Dermis blood vessel endothelial cell (primary cell): ENCODE data around the gene CAPN11. TPM values are rescaled to one million over a fixed set of nuclear protein-coding genes. Genes with fewer than 3 reads are reported as not detected.
"Not testable (repeated sequence)": the region's sequence is repeated elsewhere in the genome, so short reads cannot be mapped to it uniquely, and the experiment has no call there.

Experiments used
- DNase-seq: peaks from one replicate; pipeline ENCODE4 v3.0.0; 2010
- total RNA-seq: library from RNA; depleted of rRNA; stranded (reverse); fragments of >200 nt; gene quantifications from 2 replicates; pipeline ENCODE4 v1.2.3, GENCODE V29; 2014

CAPN11 gene
- total RNA-seq, 1 donor from 2014 or later: 2.2 TPM

DNA sequence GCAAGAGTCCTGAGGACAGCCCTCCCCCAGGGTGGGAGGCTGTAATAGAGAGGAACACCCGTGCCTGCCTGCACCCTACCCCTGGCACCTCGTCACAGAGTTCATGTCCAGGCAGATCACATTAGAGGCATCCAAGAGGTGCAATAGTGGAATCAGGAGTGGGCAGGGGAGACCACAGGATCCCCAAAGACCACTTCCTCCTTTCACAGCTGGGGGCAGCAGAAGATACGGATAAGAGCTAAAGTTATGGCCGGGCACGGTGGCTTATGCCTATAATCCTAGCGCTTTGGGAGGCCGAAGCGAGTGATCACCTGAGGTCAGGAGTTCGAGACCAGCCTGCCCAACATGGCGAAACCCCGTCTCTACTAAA is 1.5 kb upstream of the CAPN11 start:
- DNase-seq: no peak

DNA sequence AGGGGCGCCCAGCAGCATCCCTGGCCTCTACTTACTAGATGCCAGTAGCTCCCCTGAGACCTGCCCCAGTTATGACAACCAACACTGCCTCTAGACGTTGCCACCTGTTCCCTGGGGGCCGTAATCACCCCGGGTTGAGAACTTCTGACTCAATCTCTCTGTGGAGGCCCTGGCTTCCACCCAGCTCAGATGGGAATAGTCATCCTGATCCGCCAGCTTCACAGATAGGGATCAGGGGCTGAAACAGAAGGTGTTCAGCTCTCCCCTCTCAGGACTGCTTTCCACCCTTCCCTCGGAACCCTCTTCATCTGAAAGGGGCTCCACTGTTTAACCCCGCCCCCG is 3.3 kb downstream of the CAPN11 start:
- no peak for DNase-seq

DNA sequence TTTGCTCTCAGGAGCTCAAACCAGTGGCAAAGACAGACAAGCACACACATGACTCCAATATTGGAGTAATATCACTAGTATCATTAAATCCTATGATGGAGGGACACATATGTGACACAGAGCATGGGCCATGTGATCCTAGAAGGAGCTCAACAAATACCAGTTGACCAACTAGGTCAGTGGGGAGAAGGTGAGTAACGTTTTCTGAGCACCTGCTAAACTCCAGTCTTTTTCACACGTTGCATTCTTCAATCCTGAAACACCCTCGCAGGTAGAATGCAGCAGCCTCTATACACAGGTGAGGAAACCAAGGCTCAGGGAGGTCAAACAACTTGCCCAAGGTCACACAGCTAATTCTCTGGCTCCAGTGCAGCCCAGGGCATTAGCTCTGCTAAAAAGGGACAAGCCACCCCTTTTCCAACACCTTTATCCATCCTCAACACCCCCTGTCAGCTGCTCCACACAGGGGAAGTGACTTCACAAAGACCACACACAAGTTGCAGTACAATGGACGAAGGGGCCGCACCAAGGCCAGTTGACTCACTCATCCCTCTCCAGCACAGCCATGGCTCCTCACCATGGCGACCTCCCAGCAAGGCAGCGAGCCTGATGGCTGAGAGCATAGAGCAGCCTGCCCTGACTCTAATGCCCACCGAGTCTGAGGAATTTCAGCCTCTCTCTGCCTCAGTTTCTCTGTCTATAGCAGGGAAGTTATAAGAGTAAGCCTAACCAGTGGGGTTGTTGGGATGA is 4.4 kb downstream of the CAPN11 start:
- peak; percentile 35 for DNase-seq

DNA sequence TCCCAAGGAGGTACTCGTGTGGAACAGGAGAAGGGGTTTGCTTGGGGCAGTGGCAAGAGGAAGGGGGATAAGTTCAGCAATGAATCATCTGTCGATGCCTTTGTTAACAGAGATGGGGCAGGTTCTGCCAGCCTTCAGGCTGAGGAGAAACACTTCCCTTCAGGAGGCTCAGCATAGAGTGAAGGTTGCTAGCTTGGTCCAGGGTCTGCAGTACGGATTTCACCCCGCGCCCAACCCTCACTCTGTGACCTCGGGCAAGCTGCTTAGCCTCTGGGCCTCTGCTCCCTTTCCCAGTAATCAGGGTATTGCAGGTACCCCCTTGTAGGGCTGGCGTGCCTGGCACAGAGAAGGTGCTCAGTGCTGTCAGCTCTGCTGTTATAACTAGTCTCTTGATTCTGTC is 7.5 kb downstream of the CAPN11 start:
- DNase-seq: no peak

DNA sequence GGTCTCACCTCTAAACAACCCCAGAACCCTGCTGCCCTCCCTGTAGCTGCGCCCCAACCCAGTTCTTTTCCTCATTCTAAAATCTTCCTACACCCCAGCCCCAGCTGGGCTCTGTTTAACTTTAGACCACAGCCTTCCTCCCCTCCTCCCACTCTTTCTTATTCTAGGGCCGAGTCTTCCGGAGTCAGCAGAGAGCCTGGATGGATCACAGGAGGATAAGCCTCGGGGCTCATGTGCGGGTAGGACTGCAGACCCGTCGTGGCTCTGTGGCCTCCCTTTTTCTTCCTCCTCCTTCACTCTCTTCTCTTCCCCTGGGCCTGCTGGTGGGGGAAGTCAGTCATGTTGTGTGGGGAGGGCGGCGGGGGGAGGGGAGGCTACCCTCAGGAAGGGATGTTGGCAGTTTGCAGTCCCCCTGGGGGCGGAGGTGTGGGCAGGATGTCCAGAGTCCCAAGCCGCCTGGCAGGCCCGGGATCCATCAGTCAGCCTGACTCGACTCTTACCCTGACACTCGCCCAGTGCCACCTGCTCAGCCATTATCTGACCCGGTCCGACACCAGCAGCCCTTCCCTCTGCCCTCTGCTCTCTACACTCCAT is 8.1 kb downstream of the CAPN11 start:
- no peak for DNase-seq

DNA sequence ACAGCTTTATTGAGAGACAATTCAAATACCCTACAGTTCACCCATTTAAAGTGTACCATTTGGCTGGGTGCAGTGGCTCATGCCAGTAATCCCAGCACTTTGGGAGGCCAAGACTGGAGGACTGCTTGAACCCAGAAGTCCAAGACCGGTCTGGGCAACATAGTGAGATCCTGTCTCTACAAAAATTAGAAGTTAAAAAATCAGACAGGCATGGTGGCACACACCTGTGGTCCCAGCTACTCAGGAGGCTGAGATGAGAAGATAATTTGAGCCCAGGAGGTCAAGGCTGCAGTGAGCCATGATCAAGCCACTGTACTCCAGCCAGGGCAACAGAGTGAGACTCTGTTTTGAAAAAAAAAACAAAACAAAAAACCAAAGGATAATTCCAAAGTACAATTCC is 8.9 kb downstream of the CAPN11 start:
- no peak for DNase-seq

DNA sequence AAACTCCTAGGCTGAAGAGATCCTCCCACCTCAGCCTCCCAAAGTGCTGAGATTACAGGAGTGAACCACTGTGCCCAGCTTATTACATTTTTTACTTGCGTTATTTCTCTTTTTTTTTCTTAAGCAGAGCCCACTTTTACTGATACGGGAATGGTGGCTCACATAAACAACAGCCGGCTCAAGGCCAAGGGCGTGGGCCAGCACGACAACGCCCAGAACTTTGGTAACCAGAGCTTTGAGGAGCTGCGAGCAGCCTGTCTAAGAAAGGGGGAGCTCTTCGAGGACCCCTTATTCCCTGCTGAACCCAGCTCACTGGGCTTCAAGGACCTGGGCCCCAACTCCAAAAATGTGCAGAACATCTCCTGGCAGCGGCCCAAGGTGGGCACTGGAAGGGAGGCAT is 10.5 kb downstream of the CAPN11 start:
- no peak for DNase-seq

DNA sequence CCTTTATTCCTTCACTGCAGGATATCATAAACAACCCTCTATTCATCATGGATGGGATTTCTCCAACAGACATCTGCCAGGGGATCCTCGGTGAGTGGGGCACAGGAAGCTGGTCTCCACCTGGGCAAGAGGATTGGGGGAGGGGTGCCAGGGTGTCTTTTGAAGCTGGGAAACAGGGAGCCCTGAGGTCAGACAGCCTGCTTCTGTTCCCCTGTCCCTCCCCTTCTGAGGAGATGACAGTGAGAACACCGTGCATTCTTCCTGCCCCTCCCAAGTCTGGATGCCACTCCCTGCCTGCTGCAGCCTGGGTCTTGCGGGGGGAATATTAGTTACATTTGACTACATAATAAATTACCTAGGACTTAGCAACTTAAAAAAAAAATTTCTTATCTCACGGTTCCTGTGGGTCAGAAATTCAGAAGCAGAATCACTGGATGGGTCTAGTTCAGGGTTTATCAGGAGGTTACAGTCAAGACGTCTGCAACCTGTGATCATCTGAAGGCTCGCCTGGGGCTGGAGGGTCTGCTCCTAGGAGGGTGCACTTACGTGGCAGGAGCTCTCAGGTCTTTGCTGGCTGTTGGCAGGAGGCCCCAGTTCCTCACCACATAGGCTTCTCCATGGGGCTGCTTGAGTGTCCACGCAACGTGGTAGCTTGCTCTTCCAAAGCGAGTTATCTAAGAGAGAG is 11.4 kb downstream of the CAPN11 start:
- no peak for DNase-seq

DNA sequence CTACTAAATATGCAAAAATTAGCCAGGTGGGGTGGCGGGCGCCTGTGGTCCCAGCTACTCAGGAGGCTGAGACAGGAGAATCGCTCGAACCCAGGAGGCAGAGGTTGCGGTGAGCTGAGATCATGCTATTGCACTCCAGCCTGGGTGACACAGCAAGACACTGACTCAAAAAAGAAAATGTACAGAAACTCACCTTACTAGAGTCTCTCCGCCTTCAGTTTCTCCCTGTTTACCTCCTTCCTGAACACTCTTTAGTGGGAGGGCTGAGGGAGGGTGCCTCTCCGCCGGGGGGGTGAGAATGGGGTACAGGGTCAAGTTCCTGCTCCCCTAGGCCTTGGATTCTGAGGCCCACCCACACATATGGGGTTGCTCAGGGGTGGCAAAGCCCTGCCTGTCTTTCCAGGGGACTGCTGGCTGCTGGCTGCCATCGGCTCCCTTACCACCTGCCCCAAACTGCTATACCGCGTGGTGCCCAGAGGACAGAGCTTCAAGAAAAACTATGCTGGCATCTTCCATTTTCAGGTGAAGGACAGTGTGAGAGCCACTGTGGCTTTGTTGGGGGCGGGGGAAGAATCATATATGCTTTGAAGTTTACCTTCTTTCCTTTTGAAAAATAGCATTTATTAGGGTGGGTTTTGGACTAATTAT is 13.4 kb downstream of the CAPN11 start:
- DNase-seq: no peak

DNA sequence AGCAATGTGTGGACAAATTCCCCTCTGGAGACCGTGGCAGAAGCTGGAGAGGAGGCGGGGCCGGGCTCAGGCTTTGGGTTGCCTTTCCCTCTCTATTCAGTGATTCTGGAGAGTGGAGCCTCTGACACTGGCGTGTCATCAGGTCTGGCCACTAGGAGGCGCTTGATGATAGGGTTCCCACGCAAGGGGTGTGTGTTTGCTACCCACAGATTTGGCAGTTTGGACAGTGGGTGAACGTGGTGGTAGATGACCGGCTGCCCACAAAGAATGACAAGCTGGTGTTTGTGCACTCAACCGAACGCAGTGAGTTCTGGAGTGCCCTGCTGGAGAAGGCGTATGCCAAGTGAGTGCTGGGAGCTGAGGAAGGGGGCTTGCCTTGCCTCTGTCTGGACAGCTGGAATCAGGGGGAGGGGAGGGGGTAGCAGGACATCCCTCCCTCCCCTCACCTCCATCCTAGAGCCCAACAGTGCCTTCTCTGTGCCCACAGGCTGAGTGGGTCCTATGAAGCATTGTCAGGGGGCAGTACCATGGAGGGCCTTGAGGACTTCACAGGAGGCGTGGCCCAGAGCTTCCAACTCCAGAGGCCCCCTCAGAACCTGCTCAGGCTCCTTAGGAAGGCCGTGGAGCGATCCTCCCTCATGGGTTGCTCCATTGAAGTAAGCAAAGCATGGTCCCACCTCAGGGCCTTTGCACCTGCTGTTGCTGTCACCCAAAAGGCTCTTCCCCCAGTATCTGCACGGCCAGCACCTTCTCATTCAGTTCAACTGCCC is 14.3 kb downstream of the CAPN11 start:
- DNase-seq: peak; percentile 88

DNA sequence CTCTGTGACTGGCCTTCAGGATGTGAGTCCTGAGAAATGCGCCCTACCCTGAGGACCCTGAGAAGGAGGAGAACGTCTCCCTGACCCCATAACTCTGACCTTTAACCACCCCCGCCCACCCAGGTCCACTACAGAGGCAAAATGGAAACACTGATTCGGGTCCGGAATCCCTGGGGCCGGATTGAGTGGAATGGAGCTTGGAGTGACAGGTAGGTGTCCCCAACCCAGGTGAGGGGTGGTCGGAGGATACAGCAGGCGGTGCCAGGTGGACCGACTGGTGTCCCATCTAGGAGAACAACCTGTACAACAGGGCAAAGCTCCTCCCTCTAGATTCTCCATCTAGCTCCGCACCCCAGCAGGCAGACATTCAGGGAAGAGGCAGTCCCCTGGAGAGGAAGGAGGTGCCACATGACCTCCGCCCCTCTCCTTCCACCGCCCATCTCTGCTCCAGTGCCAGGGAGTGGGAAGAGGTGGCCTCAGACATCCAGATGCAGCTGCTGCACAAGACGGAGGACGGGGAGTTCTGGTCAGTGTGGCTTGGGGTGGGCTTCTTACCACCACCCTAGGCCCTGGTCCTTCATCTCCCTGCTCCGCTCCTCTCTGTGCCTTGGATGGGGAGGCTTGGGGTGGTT is 17.6 kb downstream of the CAPN11 start:
- DNase-seq: no peak

DNA sequence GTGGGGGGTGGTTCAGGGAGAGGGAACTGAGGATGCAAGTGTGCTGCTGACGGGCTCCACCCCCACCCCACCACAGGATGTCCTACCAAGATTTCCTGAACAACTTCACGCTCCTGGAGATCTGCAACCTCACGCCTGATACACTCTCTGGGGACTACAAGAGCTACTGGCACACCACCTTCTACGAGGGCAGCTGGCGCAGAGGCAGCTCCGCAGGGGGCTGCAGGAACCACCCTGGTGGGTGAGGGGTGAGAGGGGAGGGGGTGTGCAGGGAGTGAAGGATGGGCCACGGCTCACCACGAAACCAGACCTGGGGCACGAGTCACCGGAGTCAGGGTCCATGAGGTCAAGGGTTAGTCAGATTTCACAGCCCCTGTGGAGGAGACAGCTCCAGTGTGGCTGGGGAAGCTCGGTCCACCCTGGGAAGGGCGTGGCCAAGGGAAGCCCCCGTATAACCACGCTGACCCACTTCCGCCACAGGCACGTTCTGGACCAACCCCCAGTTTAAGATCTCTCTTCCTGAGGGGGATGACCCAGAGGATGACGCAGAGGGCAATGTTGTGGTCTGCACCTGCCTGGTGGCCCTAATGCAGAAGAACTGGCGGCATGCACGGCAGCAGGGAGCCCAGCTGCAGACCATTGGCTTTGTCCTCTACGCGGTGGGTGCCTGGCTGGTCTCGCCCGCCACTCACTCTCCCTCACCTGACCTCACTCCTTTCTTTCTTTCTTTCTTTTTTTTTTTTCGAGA is 18.3 kb downstream of the CAPN11 start:
- peak; percentile 72 for DNase-seq

DNA sequence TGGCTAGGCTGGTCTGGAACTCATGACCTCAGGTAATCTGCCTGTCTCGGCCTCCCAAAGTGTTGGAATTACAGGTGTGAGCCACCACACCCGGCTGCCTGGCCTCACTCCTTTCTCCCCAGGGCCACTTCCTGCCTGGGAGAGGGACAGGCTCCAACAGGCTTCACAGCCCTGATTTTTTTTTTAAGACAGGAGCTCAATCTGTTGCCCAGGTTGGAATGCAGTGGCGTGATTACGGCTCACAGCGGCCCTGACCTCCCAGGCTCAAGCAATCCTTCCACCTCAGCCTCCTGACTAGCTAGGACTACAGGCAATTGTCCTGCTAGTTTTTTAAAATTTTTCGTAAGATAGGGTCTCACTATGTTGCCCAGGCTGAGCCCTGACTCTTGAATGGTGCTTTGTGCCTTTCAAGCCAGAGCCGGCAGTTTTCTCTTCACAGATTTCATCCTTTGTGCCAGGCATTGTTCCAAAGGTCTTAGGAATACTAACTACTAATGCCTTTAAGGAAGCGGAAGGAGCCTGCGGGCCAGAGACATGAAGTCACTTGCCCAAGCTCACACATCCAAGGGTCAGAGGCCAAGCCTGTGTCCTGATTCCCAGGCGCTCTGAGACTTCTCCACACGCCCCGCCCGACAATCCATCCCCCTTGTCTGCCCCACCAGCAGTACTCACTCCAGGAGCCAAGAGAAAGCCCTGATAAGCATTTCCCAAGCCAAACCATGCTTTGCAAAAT is 19.2 kb downstream of the CAPN11 start:
- peak; percentile 97 for DNase-seq

DNA sequence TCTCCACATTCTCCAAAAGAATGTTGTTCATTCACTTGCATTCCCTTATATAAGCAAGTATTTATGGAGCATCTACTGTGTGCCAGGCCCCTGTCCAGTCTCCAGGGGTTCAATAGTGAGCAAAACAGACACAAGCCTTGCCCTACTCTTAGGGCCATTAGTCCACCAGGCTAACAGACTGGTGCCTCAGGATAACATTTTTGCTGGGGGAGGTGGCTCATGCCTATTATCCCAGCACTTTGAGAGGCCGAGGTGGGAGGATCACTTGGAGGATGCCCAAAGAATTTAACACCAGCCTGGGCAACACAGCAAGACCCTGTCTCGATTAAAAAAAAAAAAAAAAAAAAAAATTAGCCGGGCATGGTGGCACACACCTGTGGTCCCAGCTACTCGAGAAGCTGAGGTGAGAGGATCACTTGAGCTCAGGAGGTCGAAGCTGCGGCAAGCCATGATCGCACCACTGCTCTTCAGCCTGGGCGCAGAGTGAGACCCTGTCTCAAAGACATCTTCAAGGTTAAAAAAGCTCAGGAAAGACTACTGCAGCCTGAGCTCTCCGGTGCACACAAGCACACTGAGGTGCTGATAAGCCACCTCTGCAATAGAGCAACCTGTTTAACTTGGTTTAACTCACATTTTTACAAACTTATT is 19.9 kb downstream of the CAPN11 start:
- no peak for DNase-seq

DNA sequence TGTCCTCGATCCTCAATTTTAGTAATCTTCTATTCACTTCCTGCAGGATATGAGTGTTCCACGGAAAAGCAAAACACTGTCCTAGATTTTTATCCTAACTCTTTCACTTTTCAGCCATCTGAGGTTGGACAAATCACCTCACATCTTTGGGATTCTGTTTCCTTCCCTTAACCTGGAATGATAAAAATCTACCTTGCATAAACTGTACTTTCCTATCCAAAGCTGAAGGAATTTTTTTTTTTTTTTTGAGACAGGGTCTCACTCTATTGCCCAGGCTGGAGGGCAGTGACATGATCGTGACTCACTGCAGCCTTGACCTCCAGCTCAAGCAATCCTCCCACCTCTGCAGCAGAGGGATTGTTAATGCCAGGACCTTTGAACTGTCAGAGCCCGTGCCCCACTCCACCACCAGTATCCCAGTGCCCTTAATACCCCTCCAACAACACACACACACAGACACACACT is 20.5 kb downstream of the CAPN11 start:
- peak; percentile 45 for DNase-seq

DNA sequence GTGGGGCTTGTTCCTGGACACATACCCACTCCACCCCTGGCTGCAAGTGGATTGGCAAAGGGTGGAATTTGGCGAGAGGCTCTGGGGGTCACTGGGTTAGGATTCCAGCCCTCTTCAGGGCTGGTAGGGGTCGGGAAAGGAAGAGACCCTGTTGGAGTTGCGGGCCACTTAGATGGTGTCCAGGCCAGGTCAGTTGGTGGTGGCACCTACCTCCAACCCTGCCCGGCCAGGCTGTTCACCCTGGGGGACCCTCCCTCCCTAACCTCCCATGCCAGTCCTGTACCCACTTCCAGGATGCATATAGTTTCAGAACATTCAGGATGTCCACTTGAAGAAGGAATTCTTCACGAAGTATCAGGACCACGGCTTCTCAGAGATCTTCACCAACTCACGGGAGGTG is 21.0 kb downstream of the CAPN11 start:
- DNase-seq: no peak

DNA sequence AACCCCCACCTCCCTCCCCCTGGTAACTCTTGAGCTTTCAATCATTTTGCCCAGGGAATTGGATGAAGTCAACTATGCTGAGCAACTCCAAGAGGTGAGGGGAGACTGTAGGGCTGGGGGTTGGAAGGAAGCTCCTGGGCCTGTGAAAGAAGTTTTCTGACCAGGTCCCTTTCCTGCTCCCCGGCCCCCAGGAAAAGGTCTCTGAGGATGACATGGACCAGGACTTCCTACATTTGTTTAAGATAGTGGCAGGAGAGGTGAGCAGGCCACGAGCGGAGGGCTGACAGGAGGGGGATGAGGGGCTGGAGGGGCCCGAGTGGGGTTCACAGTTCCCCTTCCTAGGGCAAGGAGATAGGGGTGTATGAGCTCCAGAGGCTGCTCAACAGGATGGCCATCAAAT is 21.8 kb downstream of the CAPN11 start:
- DNase-seq: no peak

DNA sequence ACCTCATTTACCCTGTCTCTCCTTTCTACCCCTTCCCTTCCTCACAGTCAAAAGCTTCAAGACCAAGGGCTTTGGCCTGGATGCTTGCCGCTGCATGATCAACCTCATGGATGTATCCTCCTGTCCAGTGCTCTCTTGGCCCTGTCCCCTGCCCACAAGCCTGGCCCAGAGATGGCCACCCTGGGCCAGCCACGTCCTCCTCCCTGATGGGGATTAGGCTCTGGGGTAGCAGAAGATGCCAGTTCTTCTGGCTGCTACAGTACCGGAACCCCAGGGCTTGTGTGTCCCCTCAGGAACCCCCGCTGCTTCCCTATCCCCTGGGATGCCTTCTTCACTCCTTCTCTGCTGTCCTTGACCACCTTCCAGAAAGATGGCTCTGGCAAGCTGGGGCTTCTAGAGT is 22.3 kb downstream of the CAPN11 start:
- no peak for DNase-seq

DNA sequence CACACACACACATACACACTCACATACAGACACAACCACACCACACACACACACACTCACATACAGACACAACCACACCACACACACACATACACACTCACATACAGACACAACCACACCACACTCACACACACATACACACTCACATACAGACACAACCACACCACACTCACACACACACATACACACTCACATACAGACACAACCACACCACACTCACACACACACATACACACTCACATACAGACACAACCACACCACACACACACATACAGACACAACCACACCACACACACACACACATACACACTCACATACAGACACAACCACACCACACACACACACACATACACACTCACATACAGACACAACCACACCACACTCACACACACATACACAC is 23.2 kb downstream of the CAPN11 start:
- not testable (repeated sequence) for DNase-seq

DNA sequence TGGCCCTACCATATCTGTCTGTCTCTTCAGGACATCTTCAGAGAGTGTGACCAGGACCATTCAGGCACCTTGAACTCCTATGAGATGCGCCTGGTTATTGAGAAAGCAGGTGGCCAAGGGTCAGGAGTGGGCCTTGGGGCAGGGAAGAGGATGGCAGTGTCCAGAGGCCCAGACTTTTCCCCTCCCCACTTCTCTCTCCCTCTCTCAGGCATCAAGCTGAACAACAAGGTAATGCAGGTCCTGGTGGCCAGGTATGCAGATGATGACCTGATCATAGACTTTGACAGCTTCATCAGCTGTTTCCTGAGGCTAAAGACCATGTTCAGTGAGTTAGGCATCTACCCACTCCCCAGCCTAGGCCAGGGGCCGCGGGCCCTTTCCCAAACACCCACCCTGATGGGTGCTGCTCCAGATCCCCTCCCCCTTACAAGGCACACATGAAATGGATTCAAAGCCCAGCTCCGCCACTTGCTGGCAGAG is 24.3 kb downstream of the CAPN11 start:
- no peak for DNase-seq
